ENCODE measurements around the gene SLC22A12. TPM values are rescaled to one million over a fixed set of nuclear protein-coding genes. Genes with fewer than 3 reads are reported as not detected.

Gene SLC22A12
- total and polyA plus RNA-seq, 2 of the 8 experiments (the other 6 are each of a cell fraction or from before 2014, with no cell fraction given): not detected

DNA sequence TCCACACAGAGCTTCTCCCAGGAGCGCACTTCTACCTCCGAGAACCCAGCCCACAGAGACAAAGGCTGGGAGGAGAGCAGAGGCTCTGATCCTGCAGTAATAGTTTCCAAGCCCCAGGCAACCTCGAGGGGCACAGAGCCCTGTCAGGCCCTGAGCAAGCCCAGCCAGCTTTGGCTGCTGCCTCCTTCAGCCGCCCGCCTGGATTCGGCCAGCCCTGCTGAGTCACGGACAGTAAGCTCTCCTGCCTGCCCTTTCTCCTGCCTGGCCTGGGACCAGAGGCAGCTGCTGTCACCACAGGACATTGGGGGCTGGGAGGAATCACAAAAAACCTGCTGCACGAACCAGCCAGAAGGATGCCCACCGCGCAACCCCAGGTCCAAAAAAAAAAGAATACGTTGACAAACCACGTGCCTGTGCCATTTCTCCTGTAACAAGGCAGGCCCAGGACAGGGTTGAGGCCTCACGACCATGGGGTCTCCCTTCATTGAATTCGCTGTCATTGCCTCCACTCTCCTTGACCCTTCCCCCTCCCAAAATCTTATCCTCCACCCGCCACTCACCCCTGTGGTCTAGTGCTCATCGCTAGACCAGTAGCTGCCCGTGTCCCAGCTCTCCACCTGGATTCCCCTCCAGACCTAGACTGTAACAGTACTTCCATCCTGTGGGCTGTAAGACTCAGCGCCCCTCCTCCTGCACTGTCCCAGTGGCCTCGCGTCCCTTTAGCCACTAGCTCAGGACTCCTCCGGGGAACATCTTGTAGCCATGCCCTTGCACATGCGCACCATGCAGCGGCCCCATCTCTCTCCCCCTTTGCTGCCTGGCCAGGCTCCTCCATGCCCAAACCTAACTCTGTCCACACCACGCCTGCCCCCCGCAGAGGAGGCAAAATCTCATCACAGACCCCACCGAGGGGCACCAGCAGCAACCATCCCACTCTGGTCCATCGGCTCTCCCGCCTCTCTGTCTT is 7.4 kb upstream of the SLC22A12 start:
- H2BK15ac ChIP-seq (ENCODE audit: low read length): no peak overlapping the region
- no peaks in the 10 kb centered on the region for H3K79me1 ChIP-seq (ENCODE audit: low read depth, low read length)
- no peaks in the 10 kb centered on the region for H3K4me1 ChIP-seq (replicated peaks in 1 of 4; ENCODE audit: control insufficient read depth in 3 of 4, insufficient read depth in 4 of 4, low read length in 3 of 4)
- H2BK120ac ChIP-seq (replicated peaks; ENCODE audit: low read depth, low read length): no peak overlapping the region
- no peak overlapping the region for H3K56ac ChIP-seq (replicated peaks; ENCODE audit: insufficient read length, low read depth, low read length)
- H4K8ac ChIP-seq (ENCODE audit: extremely low read depth, insufficient read depth, low read length): peak overlapping the region; percentile 42; the same call in 1 of the 2 replicates
- no peak overlapping the region for H3K4me2 ChIP-seq (ENCODE audit: insufficient read depth in 1 of 2, low read depth in 2 of 2, low read length in 2 of 2)
- 87% methylated on average over 27 of the region's 28 CpGs; no CpG with 5 or more reads in 1 of the 2 experiments for WGBS, 2 experiments (ENCODE audit: extremely low coverage in 1 of 2, insufficient coverage in 1 of 2, insufficient read length in 1 of 2, insufficient replicate concordance in 2 of 2, low coverage in 1 of 2, low lambda C conversion rate in 2 of 2, missing lambda C conversion rate in 1 of 2)
- H3K14ac ChIP-seq (ENCODE audit: insufficient read length): no peak overlapping the region
- H2BK12ac ChIP-seq (ENCODE audit: low read depth, low read length): no peak overlapping the region
- no peak overlapping the region for H3K23ac ChIP-seq (ENCODE audit: insufficient read length)
- H3K9ac ChIP-seq (replicated peaks in 1 of 4; ENCODE audit: extremely low read depth in 1 of 4, low read depth in 3 of 4, low read length in 3 of 4): no peak overlapping the region
- CTCF ChIA-PET (ENCODE audit: partially characterized antibody): interaction anchor here (0.6 to 3.7 kb wide), 9 partner anchors 10 to 474 kb away, joined by 3 to 13 read pairs (median 4); no protein-coding TSS in a partner anchor
- no peak overlapping the region for H2AK5ac ChIP-seq (ENCODE audit: low read depth, low read length)
- H3K79me2 ChIP-seq (ENCODE audit: control insufficient read depth in 1 of 2, insufficient read depth in 2 of 2, low read length in 2 of 2): no peaks in the 10 kb centered on the region
- DNase-seq (ENCODE audit: low read depth in 1 of 2, low spot score in 2 of 2) (no peak), FAIRE-seq (no peak)
- no peak overlapping the region for H3K4me3 ChIP-seq (ENCODE audit: extremely low read depth in 1 of 4, insufficient read depth in 2 of 4, low read depth in 3 of 4, low read length in 4 of 4)
- no peaks in the 10 kb centered on the region; a peak in 2 of 7 replicates for H3K27me3 ChIP-seq (replicated peaks in 1 of 4; ENCODE audit: control insufficient read depth in 3 of 4, extremely low read depth in 1 of 4, insufficient read depth in 3 of 4, low read length in 3 of 4)
- peak overlapping the region; percentile 44 for H3K4ac ChIP-seq (replicated peaks; ENCODE audit: insufficient read length, low read depth, low read length)
- peaks cover 0 to 3% of the 10 kb centered on the region in 2 experiments for H4K20me1 ChIP-seq (replicated peaks in 1 of 2; ENCODE audit: control insufficient read depth in 1 of 2, insufficient read depth in 2 of 2, low read length in 2 of 2)
- POLR2A ChIA-PET (ENCODE audit: partially characterized antibody): interaction anchor here (1.3 kb wide), 1 partner anchor 18 kb away, joined by 3 read pairs; no protein-coding TSS in a partner anchor
- H3K23me2 ChIP-seq (ENCODE audit: low read depth, low read length): peaks cover 6% of the 10 kb centered on the region; the same call in 1 of the 2 replicates
- no peaks in the 10 kb centered on the region for H3K36me3 ChIP-seq (ENCODE audit: control insufficient read depth in 2 of 4, insufficient read depth in 4 of 4, low read length in 3 of 4)
- peak overlapping the region; percentile 18; the same call in 1 of the 2 replicates for H2BK20ac ChIP-seq (ENCODE audit: low read length)
- no peak overlapping the region; the same call in 1 of the 2 replicates for H3K18ac ChIP-seq (ENCODE audit: extremely low read depth, low read length)
- no peak overlapping the region for H3K27ac ChIP-seq (ENCODE audit: low read depth, low read length)
- no peak overlapping the region for H4K91ac ChIP-seq (replicated peaks; ENCODE audit: insufficient read length, low read length)
- 0 out of 4 replicates have a peak, but pooled peaks cover 0 to 2% of the 10 kb centered on the region in 2 experiments for H3K9me3 ChIP-seq (ENCODE audit: insufficient read depth in 2 of 2, low read depth in 1 of 2, low read length in 1 of 2)
- H2BK5ac ChIP-seq (ENCODE audit: low read depth, low read length): no peak overlapping the region
- H4K5ac ChIP-seq (ENCODE audit: insufficient read length, low read depth, low read length): no peak overlapping the region
- H2AFZ ChIP-seq (ENCODE audit: low read length): no peak overlapping the region
- no peak for TF ChIP-seq GABPA (IDR thresholded peaks at IDR 0.05; ENCODE audit: borderline replicate concordance, insufficient read depth, low read length)
- no peak for TF ChIP-seq FOSL1 (IDR thresholded peaks at IDR 0.05; ENCODE audit: insufficient read depth, low read depth, low read length)
- TF ChIP-seq CHD2 (IDR thresholded peaks at IDR 0.05; ENCODE audit: low read length): no peak
- TF ChIP-seq MAFK (IDR thresholded peaks at IDR 0.05; ENCODE audit: low read depth, low read length): no peak
- no peak for TF ChIP-seq TAF7 (optimal IDR thresholded peaks at IDR 0.05; ENCODE audit: borderline replicate concordance, low read depth, low read length)
- TF ChIP-seq GTF2F1 (IDR thresholded peaks at IDR 0.05; ENCODE audit: borderline replicate concordance, low read depth, low read length): no peak
- no peak for TF ChIP-seq YY1 (IDR thresholded peaks at IDR 0.05; ENCODE audit: low read depth, low read length)
- no peak for TF ChIP-seq KDM5A (IDR thresholded peaks at IDR 0.05; ENCODE audit: low read length)
- TF ChIP-seq, protein P1, sequence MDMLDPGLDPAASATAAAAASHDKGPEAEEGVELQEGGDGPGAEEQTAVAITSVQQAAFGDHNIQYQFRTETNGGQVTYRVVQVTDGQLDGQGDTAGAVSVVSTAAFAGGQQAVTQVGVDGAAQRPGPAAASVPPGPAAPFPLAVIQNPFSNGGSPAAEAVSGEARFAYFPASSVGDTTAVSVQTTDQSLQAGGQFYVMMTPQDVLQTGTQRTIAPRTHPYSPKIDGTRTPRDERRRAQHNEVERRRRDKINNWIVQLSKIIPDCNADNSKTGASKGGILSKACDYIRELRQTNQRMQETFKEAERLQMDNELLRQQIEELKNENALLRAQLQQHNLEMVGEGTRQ (IDR thresholded peaks at IDR 0.05; ENCODE audit: low read length): no peak
- TF ChIP-seq ZNF274 (IDR thresholded peaks at IDR 0.05; ENCODE audit: borderline replicate concordance, extremely low read depth, low read length): no peak

Measured in H1 (cell line).